ENCODE measurements around the gene ULBP1.
"Not testable (repeated sequence)": the region's sequence is repeated elsewhere in the genome, so short reads cannot be mapped to it uniquely, and the experiment has no call there.

ULBP1 gene

GRCh38 chr6:150005761-150006651 is 42.3 kb downstream of the ULBP1 start:
- DNase-seq (ENCODE audit: low read depth) = no peak

DNA sequence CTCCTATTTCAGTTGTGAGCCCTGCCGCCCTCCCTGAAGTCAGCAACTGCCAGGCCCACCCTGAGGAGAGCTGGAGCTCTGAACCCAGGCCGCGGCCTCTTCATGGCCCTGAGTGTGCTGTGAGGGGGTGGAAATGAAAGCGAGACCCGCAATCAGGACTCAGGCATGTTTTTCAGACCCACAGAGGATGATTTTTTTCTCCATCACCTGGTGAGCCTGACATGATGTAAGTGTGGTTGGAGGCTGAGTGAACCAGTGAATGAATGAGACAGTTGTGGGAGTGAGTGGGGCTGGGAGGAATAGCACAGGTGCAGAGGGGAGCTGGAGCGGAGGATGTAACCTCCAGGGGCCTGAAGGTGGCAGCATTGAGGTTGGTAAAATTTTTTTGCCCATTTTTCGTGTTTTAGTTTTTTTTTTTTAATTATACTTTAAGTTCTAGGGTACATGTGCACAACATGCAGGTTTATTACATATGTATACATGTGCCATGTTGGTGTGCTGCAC is 43.3 kb downstream of the ULBP1 start:
- DNase-seq (ENCODE audit: low read depth) = no peak

DNA sequence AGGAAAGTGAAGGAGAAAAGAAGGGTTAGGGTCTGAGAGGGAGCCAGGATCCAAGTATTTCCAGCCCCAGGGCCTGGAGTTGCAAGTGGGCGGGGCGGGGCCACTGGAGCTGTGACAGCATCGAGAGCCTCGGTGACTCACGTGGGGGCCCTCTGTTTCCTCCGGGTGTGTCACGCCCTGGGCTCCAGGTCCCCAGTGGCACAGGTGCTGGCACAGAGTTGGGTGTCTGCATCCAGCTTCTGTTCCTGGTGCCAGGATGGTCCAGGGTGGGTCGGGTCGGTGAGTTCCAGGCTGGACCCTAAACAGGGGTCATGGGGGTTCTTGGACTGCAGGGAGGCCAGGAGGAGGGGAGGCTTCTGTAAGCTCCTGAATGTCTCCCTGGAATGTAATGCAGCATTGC is 44.8 kb downstream of the ULBP1 start:
- DNase-seq (ENCODE audit: low read depth) = no peak

- not testable (repeated sequence) for DNase-seq (ENCODE audit: low read depth)
Observed at GRCh38 chr6:150012846-150013784, 49.4 kb downstream of the ULBP1 start.

GRCh38 chr6:150013785-150014622 is 50.3 kb downstream of the ULBP1 start:
- not testable (repeated sequence) for DNase-seq (ENCODE audit: low read depth)

DNA sequence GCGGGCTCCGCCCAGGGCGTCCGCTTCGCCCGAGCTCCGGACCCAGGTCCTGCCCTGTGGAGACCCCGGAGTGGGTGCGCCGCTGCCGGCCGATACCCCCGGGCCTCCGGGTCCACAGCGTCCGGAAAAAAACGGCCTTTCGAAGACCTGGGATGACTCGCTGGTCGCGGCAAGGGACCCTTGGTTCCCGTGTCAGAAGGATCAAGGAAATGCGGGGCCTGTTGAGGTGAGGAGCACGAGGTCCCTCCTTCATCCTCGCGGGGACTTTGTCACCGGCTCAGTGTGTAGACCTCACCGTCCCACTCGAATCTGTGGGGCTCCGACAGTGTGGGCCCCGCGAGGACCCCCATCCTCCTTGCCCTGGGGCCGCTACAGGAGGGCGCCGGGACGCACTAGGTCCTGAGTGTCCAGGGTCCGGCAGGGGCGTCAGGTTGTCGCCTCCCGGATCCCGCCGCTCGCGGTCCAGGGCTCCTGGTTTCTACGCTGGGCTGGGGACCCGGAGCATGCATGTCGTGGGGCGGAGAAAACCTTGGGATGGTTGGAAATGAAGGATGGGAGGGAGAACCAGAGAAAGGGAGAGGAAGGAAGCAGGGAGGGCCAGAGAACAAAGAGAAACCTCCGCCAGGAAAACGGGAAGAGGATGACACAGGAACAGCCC is 51.0 kb downstream of the ULBP1 start:
- not testable (repeated sequence) for DNase-seq (ENCODE audit: low read depth)

DNA sequence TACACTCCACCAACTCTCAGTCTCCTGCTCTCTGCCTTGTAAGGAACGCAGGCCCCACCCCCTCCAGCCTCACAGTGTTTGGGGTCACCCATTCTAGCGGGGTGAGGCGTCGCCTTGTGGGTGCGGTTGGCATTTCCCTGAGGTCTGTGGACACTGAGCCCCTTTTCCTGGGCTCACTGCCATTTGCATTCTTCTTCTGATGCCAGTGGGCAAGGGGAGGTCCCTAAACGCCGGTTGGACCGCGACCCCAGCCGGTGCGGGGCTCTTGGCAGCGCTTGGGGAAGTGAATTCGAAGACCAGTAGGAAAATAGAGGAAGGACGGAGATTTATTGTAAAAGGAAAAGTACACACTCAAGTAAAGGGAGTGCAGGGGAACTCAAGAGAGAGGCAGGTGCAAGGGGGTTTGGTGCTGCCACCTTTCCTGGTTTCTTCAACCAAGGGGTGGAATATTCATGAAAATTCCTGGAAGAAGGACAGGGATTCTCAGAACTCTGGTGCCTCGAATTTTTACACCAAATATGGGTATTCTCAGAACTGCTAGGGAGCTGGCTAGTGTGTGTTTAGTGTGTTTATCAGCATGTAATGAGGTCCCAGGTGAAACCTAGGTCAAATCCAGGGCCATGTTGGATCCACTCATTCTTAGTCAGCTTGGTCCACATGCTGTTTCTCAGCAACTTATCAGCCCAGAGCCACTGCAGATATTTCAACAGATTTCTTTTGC is 51.7 kb downstream of the ULBP1 start:
- DNase-seq (ENCODE audit: low read depth) = not testable (repeated sequence)

DNA sequence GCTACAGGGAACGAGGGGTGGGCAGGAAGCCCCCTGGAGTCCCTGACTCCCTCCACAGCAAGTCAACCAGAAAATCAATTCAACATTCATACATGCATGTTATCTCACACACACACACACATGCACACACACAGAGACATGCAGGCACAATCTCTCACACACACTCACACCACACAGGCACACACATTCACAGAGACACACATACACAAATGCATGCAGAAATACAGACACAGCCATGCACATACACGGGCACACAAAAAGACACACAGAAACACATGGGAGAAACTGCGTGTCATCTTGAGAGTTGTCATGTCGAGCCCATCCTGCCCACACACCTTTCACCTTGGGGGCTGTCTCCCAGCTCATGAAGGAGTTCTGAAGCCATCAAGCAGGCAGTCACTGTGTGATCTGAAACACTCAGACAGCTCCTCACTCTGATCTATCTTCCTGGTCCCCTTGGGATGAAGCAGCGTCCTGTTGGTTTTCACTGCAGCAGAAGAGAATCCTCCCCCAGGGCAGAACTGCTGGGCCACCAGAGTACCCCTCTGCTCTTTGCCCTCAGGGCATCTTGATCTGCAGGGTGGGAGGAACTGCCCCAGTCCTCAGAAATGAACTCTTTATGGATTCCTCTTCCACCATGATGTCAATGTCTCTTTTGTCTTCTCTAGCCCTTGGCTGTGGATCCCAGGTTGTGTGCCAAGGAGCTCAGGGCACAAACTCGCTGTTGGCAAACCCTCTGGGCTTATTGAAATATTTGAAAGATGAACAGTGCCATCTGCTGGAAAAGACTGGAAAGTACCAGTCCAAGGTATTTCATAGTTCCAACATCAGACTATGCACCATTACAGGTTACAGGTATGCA is 52.8 kb downstream of the ULBP1 start:
- DNase-seq (ENCODE audit: low read depth) = no peak

DNA sequence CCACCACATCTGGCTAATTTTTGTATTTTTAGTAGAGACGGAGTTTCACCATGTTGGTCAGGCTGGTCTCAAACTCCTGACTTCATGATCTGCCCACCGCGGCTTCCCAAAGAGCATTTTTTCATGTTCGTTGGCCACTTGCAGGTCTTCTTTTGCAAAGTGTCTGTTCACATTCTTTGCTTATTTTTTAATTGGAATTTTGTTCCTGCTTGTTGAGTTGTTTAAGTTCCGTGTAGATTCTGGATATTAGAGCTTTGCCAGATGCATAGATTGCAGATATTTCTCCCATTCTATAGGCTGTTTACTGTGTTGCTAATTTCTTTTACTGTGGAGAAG is 53.4 kb downstream of the ULBP1 start:
- DNase-seq (ENCODE audit: low read depth) = not testable (repeated sequence)

- no peak for DNase-seq (ENCODE audit: low read depth)
Observed at GRCh38 chr6:150018846-150019580, 55.3 kb downstream of the ULBP1 start.

DNA sequence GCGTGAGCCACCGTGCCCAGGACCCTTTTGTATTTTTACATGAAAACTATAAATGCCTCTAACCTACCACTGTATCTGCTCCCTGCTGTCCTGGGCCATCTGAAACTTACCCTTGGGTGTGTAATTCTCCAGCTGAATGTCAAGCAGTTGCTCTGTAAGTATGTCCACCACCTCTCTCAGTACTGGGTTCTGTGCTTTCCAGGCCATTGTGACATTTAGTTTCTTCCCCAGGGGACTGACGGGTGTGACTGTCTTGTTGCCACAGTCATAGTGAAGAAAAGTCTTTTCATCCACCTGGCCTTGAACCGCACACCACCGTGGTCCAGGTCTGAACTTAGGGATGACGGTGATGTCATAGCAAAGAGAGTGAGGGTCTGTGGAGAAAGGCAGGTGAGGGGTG is 58.1 kb downstream of the ULBP1 start:
- not testable (repeated sequence) for DNase-seq (ENCODE audit: low read depth)

Data from stimulated activated CD8-positive, alpha-beta memory T cell treated with anti-CD3 and anti-CD28 coated beads, Interleukin-15, amount 100 ng/mL, for 1 hour (primary cell).